ENCODE measurements around the gene LEMD3.
A peak's percentile ranks its signal among the peaks of the same experiment; 100 is the strongest.

- TF ChIP-seq POLR2AphosphoS5 (IDR thresholded peaks at IDR 0.05; ENCODE audit: low read depth) (peak; percentile 88), EZH2 (IDR thresholded peaks at IDR 0.05; ENCODE audit: low read depth, unreplicated experiment) (no peak), EZH2phosphoT487 (IDR thresholded peaks at IDR 0.05; ENCODE audit: unreplicated experiment) (no peak), ZNF331 (CRISPR knock-in tag; IDR thresholded peaks at IDR 0.05; ENCODE audit: low read depth) (no peak), JUNB (IDR thresholded peaks at IDR 0.05; ENCODE audit: unreplicated experiment) (no peak), CREB1 (CRISPR knock-in tag; IDR thresholded peaks at IDR 0.05; ENCODE audit: low read depth) (peak; percentile 95), ZNF114 (CRISPR knock-in tag; IDR thresholded peaks at IDR 0.05) (no peak), ETS1 (IDR thresholded peaks at IDR 0.05) (peak; percentile 73), REST (IDR thresholded peaks at IDR 0.05; ENCODE audit: unreplicated experiment) (no peak), STAT1 (IDR thresholded peaks at IDR 0.05; ENCODE audit: unreplicated experiment) (no peak)
- TF ChIP-seq, protein P1, sequence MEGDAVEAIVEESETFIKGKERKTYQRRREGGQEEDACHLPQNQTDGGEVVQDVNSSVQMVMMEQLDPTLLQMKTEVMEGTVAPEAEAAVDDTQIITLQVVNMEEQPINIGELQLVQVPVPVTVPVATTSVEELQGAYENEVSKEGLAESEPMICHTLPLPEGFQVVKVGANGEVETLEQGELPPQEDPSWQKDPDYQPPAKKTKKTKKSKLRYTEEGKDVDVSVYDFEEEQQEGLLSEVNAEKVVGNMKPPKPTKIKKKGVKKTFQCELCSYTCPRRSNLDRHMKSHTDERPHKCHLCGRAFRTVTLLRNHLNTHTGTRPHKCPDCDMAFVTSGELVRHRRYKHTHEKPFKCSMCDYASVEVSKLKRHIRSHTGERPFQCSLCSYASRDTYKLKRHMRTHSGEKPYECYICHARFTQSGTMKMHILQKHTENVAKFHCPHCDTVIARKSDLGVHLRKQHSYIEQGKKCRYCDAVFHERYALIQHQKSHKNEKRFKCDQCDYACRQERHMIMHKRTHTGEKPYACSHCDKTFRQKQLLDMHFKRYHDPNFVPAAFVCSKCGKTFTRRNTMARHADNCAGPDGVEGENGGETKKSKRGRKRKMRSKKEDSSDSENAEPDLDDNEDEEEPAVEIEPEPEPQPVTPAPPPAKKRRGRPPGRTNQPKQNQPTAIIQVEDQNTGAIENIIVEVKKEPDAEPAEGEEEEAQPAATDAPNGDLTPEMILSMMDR (conservative IDR thresholded peaks at IDR 0.05; ENCODE audit: low read depth in 2 of 2), result no peak
Measured at GRCh38 chr12:65169320-65170208, at the start of gene LEMD3.
